ENCODE measurements around the gene FOXD4.
"Not testable (repeated sequence)": the region's sequence is repeated elsewhere in the genome, so short reads cannot be mapped to it uniquely, and the experiment has no call there.

The FOXD4 gene

GRCh38 chr9:93909-94308 lies 24.3 kb downstream of the FOXD4 start:
- DNase-seq (ENCODE audit: low read depth, low spot score), result not testable (repeated sequence)

- DNase-seq (ENCODE audit: low read depth, low spot score), result not testable (repeated sequence)
Observed at GRCh38 chr9:90851-91250, 27.4 kb downstream of the FOXD4 start.

GRCh38 chr9:88396-89037 lies 29.7 kb downstream of the FOXD4 start:
- not testable (repeated sequence) for DNase-seq (ENCODE audit: low read depth, low spot score)

- not testable (repeated sequence) for DNase-seq (ENCODE audit: low read depth, low spot score)
Observed at GRCh38 chr9:87860-88259, 30.4 kb downstream of the FOXD4 start.

- not testable (repeated sequence) for DNase-seq (ENCODE audit: low read depth, low spot score)
Observed at GRCh38 chr9:87105-87504, 31.1 kb downstream of the FOXD4 start.

- DNase-seq (ENCODE audit: low read depth, low spot score), result not testable (repeated sequence)
Observed at GRCh38 chr9:86697-87096, 31.5 kb downstream of the FOXD4 start.

- not testable (repeated sequence) for DNase-seq (ENCODE audit: low read depth, low spot score)
Observed at GRCh38 chr9:82932-83689, 35.1 kb downstream of the FOXD4 start.

GRCh38 chr9:78333-78732 lies 39.9 kb downstream of the FOXD4 start:
- not testable (repeated sequence) for DNase-seq (ENCODE audit: low read depth, low spot score)

GRCh38 chr9:76389-76788 lies 41.8 kb downstream of the FOXD4 start:
- not testable (repeated sequence) for DNase-seq (ENCODE audit: low read depth, low spot score)

GRCh38 chr9:73900-74525 lies 44.2 kb downstream of the FOXD4 start:
- not testable (repeated sequence) for DNase-seq (ENCODE audit: low read depth, low spot score)

GRCh38 chr9:73076-73899 lies 44.9 kb downstream of the FOXD4 start:
- not testable (repeated sequence) for DNase-seq (ENCODE audit: low read depth, low spot score)

All from activated CD4-positive, CD25-positive, alpha-beta regulatory T cell treated with anti-CD3 and anti-CD28 coated beads, Interleukin-2, amount 50 U/mL, for 16 hours (primary cell).